GM15510 (cell line): ENCODE results near the gene ZRANB2.

Experiments used
- POLR2A ChIP-seq: IDR thresholded peaks from 3 replicates; pipeline ENCODE4 v1.6.1; 2011; ENCODE audit warnings: borderline replicate concordance; ENCODE audit not compliant: insufficient read length; ENCODE audit errors: extremely low read depth

The ZRANB2 gene

DNA sequence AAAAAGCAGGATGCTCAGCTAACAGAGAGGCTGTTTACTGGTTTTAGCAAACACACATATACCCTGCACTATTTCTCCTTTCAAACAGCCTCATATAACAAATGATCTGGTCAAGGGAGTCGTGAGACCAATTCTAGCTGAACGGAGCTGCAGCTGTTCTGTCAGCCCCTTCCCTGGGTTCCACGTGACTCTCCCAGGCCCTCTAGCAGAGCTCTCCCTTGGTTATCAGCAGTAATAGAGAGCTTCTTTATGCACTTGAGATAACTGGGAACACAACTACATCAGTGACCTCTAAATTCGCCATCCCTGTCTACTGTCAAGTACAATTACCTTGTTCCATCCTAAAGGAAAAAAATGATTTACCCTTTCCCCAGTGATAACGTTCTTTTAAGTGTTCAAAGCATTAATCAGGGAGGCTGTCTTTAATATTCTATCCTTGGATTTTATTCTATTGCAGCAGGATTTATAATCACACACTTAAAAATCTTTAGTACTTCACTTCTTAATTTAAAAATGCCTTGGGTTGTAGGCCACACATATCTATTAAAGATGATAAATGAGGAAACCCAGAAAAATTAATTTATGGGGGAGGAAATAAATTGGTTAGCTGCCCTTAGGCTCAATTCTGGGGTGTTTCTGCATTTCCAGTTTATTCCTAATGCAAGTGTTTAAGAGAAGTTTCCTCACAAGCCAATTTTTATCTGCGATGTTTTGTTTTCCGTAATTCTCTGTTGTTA is 61.4 kb downstream of the ZRANB2 start:
- no peak for TF ChIP-seq POLR2A

DNA sequence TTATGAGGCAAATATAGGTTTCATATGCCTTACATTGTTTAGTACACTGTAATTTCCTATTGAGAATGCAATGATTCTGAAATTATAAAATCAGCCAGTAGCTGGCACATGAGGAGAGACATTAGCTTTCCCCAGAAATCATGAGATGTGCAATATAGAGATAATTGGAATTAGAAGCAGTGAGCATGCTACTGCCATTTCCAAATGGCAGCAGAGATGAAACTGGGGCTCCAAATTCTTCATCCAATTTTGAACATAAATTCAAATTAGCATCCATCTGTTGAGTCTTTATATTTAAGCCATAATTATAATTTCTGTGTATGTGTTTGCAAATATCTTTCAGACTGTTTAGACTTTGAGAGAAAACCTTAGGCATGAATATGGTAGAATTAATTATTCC is 62.0 kb downstream of the ZRANB2 start:
- no peak for TF ChIP-seq POLR2A

DNA sequence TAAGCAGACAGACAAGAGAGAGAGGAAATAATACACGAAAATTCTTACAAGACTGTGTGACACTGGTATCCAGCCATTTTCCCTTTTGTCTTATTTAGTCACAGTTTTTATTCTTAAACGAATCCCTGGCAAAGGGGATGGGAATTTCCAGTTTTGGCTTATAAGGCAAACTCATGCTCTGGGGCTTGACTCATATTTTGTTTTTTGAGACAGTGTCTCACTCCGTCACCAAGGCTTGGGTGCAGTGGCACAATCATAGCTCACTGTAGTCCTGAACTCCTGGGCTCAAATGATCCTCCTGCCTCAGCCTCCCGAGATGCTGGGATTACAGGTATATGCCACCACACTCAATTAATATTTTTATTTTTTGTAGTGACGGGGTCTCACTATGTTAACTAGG is 65.1 kb downstream of the ZRANB2 start:
- TF ChIP-seq POLR2A, result no peak

DNA sequence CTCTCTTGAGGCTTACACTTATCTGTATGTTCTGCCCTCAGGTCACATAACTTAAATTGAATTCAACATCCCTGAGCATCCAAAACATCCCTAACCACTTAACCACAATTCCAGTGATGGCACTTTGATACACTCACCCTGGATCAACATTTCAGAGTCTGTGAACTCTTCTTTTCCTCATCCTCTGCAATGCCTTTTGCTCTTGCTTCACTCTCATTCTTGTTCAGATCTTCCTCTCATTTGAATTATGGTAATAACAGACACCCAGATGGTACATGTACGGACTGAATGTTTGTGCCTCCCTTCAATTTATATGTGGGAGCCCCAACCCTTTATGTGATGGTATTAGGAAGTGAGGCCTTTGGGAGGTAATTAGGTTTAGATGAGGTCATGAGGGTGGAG is 66.7 kb downstream of the ZRANB2 start:
- TF ChIP-seq POLR2A, result no peak
